PFSK-1 (cell line): ENCODE measurements around the gene SP4.

Experiments used
- FOXP2 ChIP-seq: optimal IDR thresholded peaks from 2 replicates; pipeline ENCODE3; 2011; ENCODE audit warnings: borderline replicate concordance, control low read depth, inconsistent platforms; ENCODE audit not compliant: insufficient read depth; ENCODE audit errors: extremely low read length, extremely low read depth
- POLR2AphosphoS5 ChIP-seq: IDR thresholded peaks from 2 replicates; pipeline ENCODE4 v1.6.1; 2012; ENCODE audit warnings: low read depth, mild to moderate bottlenecking, control low read depth, low read length, moderate library complexity
- SIN3A ChIP-seq: IDR thresholded peaks from 2 replicates; pipeline ENCODE4 v1.6.1; 2012; ENCODE audit warnings: mild to moderate bottlenecking, low read length, moderate library complexity, borderline replicate concordance; ENCODE audit not compliant: insufficient read depth
- TAF1 ChIP-seq: IDR thresholded peaks from 2 replicates; pipeline ENCODE4 v1.6.1; 2012; ENCODE audit warnings: low read length, control low read depth, borderline replicate concordance; ENCODE audit not compliant: insufficient read depth
- TF ChIP-seq, protein P1 (sequence below), 2 experiments: IDR thresholded peaks; 2 replicates each; pipeline versions ENCODE4 v1.6.1 to v1.8.0; 2011 to 2012; ENCODE audit warnings: low read depth in 2 of 2, low read length in 2 of 2, control low read depth in 1 of 2, inconsistent platforms in 1 of 2, mild to moderate bottlenecking in 1 of 2, moderate library complexity in 1 of 2; ENCODE audit not compliant: insufficient read depth in 1 of 2

The SP4 gene

DNA sequence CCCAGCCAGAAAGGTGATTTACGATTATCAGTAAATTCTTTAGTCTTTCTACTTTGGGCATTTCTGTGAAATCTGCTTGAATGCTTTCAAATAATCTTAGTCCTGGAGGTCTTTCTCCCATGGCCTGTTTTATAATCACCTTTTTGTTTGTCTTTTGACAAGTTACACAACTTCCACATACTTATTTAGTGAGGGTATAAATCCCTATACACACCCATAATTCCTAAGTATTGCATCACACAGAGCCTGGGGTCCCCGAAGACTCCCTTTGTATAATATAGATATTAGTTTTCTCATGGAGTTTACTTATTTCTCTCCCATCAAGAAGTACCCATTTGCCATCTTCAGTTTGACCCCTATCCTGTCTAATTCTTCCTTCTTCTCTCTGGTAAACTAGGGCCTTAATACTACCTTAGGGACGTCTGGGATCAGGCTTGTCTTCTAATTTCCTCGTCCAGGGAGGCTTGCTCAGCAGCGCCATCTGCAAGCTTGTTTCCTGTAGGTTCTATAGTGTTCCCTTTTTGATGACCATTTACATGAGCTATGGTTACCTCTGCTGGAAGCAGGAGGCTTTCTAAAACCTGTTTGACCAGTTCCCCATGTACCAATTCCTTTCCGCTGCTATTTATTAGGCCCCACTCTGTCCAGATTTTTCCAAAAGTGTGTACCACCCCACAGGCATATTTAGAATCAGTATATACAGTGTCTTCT lies 123.1 kb downstream of the SP4 start:
- TF ChIP-seq POLR2AphosphoS5: no peak
- TF ChIP-seq FOXP2: no peak
- TF ChIP-seq SIN3A: no peak
- no peak for TF ChIP-seq TAF1

DNA sequence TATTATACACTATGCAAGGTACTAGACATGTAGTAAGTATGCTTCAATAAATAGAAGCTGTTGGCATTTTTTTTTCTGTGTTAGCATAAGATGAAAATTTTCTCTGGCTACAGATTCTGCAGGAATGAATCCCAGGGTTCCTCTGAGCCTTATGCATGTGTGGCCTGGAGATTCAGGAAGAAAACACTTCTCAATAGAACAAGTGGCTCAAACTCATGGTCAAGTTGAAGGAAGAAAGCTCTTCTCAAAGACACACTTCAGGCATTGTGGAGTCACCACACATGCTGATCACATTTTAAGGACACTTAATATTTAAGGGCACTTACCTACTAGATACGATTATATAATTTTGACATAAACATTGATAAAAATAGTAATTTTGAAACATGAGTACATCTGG lies 134.5 kb downstream of the SP4 start:
- no peak for TF ChIP-seq POLR2AphosphoS5
- TF ChIP-seq SIN3A: no peak
- TF ChIP-seq FOXP2: no peak
- no peak for TF ChIP-seq TAF1
- TF ChIP-seq, protein P1, sequence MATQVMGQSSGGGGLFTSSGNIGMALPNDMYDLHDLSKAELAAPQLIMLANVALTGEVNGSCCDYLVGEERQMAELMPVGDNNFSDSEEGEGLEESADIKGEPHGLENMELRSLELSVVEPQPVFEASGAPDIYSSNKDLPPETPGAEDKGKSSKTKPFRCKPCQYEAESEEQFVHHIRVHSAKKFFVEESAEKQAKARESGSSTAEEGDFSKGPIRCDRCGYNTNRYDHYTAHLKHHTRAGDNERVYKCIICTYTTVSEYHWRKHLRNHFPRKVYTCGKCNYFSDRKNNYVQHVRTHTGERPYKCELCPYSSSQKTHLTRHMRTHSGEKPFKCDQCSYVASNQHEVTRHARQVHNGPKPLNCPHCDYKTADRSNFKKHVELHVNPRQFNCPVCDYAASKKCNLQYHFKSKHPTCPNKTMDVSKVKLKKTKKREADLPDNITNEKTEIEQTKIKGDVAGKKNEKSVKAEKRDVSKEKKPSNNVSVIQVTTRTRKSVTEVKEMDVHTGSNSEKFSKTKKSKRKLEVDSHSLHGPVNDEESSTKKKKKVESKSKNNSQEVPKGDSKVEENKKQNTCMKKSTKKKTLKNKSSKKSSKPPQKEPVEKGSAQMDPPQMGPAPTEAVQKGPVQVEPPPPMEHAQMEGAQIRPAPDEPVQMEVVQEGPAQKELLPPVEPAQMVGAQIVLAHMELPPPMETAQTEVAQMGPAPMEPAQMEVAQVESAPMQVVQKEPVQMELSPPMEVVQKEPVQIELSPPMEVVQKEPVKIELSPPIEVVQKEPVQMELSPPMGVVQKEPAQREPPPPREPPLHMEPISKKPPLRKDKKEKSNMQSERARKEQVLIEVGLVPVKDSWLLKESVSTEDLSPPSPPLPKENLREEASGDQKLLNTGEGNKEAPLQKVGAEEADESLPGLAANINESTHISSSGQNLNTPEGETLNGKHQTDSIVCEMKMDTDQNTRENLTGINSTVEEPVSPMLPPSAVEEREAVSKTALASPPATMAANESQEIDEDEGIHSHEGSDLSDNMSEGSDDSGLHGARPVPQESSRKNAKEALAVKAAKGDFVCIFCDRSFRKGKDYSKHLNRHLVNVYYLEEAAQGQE (IDR thresholded peaks at IDR 0.05; ENCODE audit: insufficient read depth in 1 of 2, low read depth in 2 of 2, low read length in 2 of 2): no peak
